Fibroblast of lung (primary cell): ENCODE measurements around the gene STX17.

ENCODE experiments used
- EZH2 ChIP-seq: IDR thresholded peaks from 2 replicates; pipeline ENCODE4 v1.5.1; 2012; ENCODE audit warnings: low read length, control low read depth, mild to moderate bottlenecking; ENCODE audit errors: missing control alignments
- TF ChIP-seq, protein P1 (sequence below), 2 donors: IDR thresholded peaks in 1 of 2; conservative IDR thresholded peaks in 1 of 2; 1 replicate in 1 of 2; 2 replicates in 1 of 2; pipeline ENCODE4 v1.5.1; 2011 to 2012; ENCODE audit warnings: low read length in 2 of 2, control low read depth in 1 of 2, inconsistent platforms in 1 of 2, low read depth in 1 of 2, mild to moderate bottlenecking in 1 of 2

DNA sequence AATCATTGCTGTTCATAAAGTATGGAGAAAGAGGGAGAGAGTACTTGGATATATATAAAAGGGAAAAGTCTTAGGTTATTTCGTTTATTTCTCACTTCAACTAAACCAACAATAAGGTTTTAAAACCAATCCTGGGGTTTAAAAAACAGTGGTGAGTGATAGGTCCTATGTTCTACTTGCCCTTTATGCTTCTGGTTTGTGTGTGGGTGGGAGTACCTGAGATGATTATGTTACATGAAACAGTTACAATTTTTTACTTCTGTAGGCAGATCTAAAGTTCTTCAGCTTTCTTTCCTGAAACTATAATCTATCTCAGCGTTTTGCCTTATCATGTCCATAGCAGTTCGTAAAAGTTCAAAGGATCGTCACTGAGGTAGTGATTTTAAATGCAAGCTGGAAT is 49.2 kb downstream of the STX17 start:
- TF ChIP-seq, protein P1, sequence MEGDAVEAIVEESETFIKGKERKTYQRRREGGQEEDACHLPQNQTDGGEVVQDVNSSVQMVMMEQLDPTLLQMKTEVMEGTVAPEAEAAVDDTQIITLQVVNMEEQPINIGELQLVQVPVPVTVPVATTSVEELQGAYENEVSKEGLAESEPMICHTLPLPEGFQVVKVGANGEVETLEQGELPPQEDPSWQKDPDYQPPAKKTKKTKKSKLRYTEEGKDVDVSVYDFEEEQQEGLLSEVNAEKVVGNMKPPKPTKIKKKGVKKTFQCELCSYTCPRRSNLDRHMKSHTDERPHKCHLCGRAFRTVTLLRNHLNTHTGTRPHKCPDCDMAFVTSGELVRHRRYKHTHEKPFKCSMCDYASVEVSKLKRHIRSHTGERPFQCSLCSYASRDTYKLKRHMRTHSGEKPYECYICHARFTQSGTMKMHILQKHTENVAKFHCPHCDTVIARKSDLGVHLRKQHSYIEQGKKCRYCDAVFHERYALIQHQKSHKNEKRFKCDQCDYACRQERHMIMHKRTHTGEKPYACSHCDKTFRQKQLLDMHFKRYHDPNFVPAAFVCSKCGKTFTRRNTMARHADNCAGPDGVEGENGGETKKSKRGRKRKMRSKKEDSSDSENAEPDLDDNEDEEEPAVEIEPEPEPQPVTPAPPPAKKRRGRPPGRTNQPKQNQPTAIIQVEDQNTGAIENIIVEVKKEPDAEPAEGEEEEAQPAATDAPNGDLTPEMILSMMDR (conservative IDR thresholded peaks at IDR 0.05 in 1 of 2, IDR thresholded peaks at IDR 0.05 in 1 of 2; ENCODE audit: low read depth in 1 of 2, low read length in 2 of 2): no peak
- TF ChIP-seq EZH2: no peak
